ENCODE measurements around the gene MAD1L1. TPM values are rescaled to one million over a fixed set of nuclear protein-coding genes. Genes with fewer than 3 reads are reported as not detected.

MAD1L1 gene
- total and polyA plus RNA-seq, 2 of the 13 experiments (the other 11 are each of a cell fraction or from before 2014, with no cell fraction given): 17.4 to 64.7 TPM

- 0 out of 2 replicates have a peak, but pooled peaks have one; percentile 10 for TF ChIP-seq PATZ1 (CRISPR knock-in tag; IDR thresholded peaks at IDR 0.05)
- TF ChIP-seq, protein P1, sequence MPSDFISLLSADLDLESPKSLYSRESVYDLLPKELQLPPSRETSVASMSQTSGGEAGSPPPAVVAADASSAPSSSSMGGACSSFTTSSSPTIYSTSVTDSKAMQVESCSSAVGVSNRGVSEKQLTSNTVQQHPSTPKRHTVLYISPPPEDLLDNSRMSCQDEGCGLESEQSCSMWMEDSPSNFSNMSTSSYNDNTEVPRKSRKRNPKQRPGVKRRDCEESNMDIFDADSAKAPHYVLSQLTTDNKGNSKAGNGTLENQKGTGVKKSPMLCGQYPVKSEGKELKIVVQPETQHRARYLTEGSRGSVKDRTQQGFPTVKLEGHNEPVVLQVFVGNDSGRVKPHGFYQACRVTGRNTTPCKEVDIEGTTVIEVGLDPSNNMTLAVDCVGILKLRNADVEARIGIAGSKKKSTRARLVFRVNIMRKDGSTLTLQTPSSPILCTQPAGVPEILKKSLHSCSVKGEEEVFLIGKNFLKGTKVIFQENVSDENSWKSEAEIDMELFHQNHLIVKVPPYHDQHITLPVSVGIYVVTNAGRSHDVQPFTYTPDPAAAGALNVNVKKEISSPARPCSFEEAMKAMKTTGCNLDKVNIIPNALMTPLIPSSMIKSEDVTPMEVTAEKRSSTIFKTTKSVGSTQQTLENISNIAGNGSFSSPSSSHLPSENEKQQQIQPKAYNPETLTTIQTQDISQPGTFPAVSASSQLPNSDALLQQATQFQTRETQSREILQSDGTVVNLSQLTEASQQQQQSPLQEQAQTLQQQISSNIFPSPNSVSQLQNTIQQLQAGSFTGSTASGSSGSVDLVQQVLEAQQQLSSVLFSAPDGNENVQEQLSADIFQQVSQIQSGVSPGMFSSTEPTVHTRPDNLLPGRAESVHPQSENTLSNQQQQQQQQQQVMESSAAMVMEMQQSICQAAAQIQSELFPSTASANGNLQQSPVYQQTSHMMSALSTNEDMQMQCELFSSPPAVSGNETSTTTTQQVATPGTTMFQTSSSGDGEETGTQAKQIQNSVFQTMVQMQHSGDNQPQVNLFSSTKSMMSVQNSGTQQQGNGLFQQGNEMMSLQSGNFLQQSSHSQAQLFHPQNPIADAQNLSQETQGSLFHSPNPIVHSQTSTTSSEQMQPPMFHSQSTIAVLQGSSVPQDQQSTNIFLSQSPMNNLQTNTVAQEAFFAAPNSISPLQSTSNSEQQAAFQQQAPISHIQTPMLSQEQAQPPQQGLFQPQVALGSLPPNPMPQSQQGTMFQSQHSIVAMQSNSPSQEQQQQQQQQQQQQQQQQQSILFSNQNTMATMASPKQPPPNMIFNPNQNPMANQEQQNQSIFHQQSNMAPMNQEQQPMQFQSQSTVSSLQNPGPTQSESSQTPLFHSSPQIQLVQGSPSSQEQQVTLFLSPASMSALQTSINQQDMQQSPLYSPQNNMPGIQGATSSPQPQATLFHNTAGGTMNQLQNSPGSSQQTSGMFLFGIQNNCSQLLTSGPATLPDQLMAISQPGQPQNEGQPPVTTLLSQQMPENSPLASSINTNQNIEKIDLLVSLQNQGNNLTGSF (CRISPR knock-in tag; IDR thresholded peaks at IDR 0.05): no peak
- TF ChIP-seq EP300 (IDR thresholded peaks at IDR 0.05; ENCODE audit: low read depth in 2 of 2, low read length in 2 of 2): no peak
- 0 out of 2 replicates have a peak, but pooled peaks have one; percentile 23 for TF ChIP-seq EP300 (CRISPR knock-in tag; IDR thresholded peaks at IDR 0.05; ENCODE audit: borderline replicate concordance)
- no peak for TF ChIP-seq MAX (IDR thresholded peaks at IDR 0.05)
- TF ChIP-seq DPF2 (CRISPR knock-in tag; IDR thresholded peaks at IDR 0.05; ENCODE audit: borderline replicate concordance, low read depth): 0 out of 2 replicates have a peak, but pooled peaks have one; percentile 20
- TF ChIP-seq PHF5A (CRISPR knock-in tag; IDR thresholded peaks at IDR 0.05; ENCODE audit: low read depth, unreplicated experiment): no peak
- peak; percentile 65 for TF ChIP-seq XRCC5 (optimal IDR thresholded peaks at IDR 0.05; ENCODE audit: low read length)
- TF ChIP-seq ZBTB38 (CRISPR knock-in tag; IDR thresholded peaks at IDR 0.05): 0 out of 2 replicates have a peak, but pooled peaks have one; percentile 46
- TF ChIP-seq, protein P2, sequence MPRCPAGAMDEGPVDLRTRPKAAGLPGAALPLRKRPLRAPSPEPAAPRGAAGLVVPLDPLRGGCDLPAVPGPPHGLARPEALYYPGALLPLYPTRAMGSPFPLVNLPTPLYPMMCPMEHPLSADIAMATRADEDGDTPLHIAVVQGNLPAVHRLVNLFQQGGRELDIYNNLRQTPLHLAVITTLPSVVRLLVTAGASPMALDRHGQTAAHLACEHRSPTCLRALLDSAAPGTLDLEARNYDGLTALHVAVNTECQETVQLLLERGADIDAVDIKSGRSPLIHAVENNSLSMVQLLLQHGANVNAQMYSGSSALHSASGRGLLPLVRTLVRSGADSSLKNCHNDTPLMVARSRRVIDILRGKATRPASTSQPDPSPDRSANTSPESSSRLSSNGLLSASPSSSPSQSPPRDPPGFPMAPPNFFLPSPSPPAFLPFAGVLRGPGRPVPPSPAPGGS (CRISPR knock-in tag; IDR thresholded peaks at IDR 0.05): 0 out of 2 replicates have a peak, but pooled peaks have one; percentile 46
- TF ChIP-seq SOX5 (CRISPR knock-in tag; IDR thresholded peaks at IDR 0.05; ENCODE audit: borderline replicate concordance): no peak
- TF ChIP-seq ARNT (IDR thresholded peaks at IDR 0.05): no peak
- TF ChIP-seq ZFP1 (CRISPR knock-in tag; IDR thresholded peaks at IDR 0.05): no peak
- TF ChIP-seq ZNF547 (CRISPR knock-in tag; IDR thresholded peaks at IDR 0.05): no peak
- no peak for TF ChIP-seq SRY (CRISPR knock-in tag; IDR thresholded peaks at IDR 0.05)
- 0 out of 2 replicates have a peak, but pooled peaks have one; percentile 21 for TF ChIP-seq FOXC1 (CRISPR knock-in tag; IDR thresholded peaks at IDR 0.05; ENCODE audit: borderline replicate concordance)
- TF ChIP-seq PREB (CRISPR knock-in tag; IDR thresholded peaks at IDR 0.05): no peak
- no peak for TF ChIP-seq SNAPC2 (CRISPR knock-in tag; IDR thresholded peaks at IDR 0.05)
Measured at GRCh38 chr7:2247141-2247995, 14.6 kb upstream of the MAD1L1 start (continued).

Data from HepG2 (cell line).